Neural progenitor cell (in vitro differentiated cells): ENCODE results near the gene GABRR1.

Source experiments
- EZH2 ChIP-seq: fragments of 200-600 bp; sonication (generic); IDR thresholded peaks from 2 replicates; pipeline ENCODE4 v1.6.1; 2017; ENCODE audit warnings: antibody characterized with exemption, mild to moderate bottlenecking, moderate library complexity
- EZH2phosphoT487 ChIP-seq: fragments of 200-600 bp; sonication (generic); IDR thresholded peaks from 2 replicates; pipeline ENCODE4 v1.6.1; 2017; ENCODE audit warnings: antibody characterized with exemption
- TF ChIP-seq, protein P1 (sequence below): fragments of 200-600 bp; sonication (generic); IDR thresholded peaks from 2 replicates; pipeline ENCODE4 v1.5.1; 2017; ENCODE audit warnings: antibody characterized with exemption, mild to moderate bottlenecking

DNA sequence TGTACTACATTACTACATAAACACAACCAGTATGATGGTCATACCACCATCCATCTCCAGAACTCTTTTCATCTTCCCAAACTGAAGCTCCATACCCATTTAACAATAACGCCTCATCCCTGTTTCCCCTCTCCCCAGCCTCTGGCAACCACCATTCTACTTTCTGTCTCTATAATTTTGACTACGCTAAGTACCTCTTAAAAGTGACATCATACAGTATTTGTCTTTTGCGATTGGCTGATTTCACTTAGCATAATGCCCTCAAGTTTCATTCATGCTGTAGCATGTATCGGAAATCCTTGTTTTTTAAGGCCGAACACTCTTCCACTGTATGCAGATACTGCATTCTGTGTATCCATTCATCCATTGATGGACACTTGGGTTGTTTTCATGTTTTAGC lies 29.7 kb downstream of the GABRR1 start:
- TF ChIP-seq, protein P1, sequence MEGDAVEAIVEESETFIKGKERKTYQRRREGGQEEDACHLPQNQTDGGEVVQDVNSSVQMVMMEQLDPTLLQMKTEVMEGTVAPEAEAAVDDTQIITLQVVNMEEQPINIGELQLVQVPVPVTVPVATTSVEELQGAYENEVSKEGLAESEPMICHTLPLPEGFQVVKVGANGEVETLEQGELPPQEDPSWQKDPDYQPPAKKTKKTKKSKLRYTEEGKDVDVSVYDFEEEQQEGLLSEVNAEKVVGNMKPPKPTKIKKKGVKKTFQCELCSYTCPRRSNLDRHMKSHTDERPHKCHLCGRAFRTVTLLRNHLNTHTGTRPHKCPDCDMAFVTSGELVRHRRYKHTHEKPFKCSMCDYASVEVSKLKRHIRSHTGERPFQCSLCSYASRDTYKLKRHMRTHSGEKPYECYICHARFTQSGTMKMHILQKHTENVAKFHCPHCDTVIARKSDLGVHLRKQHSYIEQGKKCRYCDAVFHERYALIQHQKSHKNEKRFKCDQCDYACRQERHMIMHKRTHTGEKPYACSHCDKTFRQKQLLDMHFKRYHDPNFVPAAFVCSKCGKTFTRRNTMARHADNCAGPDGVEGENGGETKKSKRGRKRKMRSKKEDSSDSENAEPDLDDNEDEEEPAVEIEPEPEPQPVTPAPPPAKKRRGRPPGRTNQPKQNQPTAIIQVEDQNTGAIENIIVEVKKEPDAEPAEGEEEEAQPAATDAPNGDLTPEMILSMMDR = no peak
- TF ChIP-seq EZH2 = no peak
- TF ChIP-seq EZH2phosphoT487 = no peak
